BLaER1 treated with 17β-estradiol and CSF1 and Interleukin-3, amounts not matched to agents 10 nM and 100 nM (cell line): ENCODE results near the gene BCAS3.

ENCODE experiments used
- H3K27ac ChIP-seq, 11 experiments: shearing (Covaris generic); formaldehyde crosslinking; 2 replicates each; pipeline ENCODE4 v1.8.1; 2022
- H3K27me3 ChIP-seq, 11 experiments: shearing (Covaris generic); formaldehyde crosslinking; 2 replicates each; pipeline ENCODE4 v1.8.1; 2022
- H3K36me3 ChIP-seq, 11 experiments: shearing (Covaris generic); formaldehyde crosslinking; 2 replicates each; pipeline ENCODE4 v1.8.1; 2022
- H3K4me1 ChIP-seq, 10 experiments: shearing (Covaris generic); formaldehyde crosslinking; 2 replicates each; pipeline ENCODE4 v1.8.1; 2022
- H3K4me2 ChIP-seq, 11 experiments: shearing (Covaris generic); formaldehyde crosslinking; 2 replicates each; pipeline ENCODE4 v1.8.1; 2022
- H3K4me3 ChIP-seq, 10 experiments: shearing (Covaris generic); formaldehyde crosslinking; 2 replicates each; pipeline ENCODE4 v1.8.1; 2022
- H3K9ac ChIP-seq, 11 experiments: shearing (Covaris generic); formaldehyde crosslinking; 2 replicates each; pipeline ENCODE4 v1.8.1; 2022
- H3K9me3 ChIP-seq, 11 experiments: shearing (Covaris generic); formaldehyde crosslinking; replicated peaks in 1 of 11; 2 replicates each; pipeline ENCODE4 v1.8.1; 2022
- H4K20me1 ChIP-seq, 11 experiments: shearing (Covaris generic); formaldehyde crosslinking; 2 replicates each; pipeline ENCODE4 v1.8.1; 2022
- Cebpa-rat ChIP-seq, 11 experiments: shearing (Covaris generic); IDR thresholded peaks; 2 replicates each; pipeline ENCODE4 v1.8.1; 2022

BCAS3 gene

DNA sequence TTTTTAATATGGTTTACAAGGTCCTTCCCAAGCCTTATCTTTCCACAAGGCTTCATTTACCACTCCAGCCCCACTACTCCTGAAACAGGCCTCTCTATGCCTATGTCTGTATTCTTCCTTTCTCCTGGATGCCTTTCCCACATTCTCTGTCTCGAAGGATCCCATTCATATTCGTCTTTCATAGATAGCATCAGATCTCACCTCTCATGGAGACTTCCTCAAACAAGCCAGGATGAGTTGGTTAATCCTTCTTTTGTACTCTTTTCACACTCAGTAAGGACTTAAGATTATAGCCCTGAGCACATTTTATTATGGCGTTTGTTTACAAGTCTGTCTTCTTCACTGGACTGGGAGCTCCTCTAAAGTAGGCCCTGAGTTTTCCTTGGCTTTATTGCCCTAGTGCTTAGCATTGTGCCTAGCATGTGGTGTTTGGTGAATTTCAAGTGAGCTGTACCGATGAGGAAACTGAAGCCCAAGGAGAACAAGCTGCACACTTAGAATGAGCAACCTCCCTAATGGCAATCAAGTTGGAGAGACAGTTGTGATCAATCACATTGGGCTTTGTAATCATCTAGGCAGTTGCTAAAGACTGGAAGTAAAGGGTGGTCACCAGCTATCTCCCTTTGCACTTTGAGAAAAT, 764.6 kb downstream of the BCAS3 start:
- H3K36me3 ChIP-seq, result no peaks in the 10 kb centered on the region
- H3K27me3 ChIP-seq, result no peaks in the 10 kb centered on the region
- H3K27ac ChIP-seq, result no peak overlapping the region
- peaks cover 8 to 26% (median 16%) of the 10 kb centered on the region in 11 experiments for H3K9me3 ChIP-seq
- TF ChIP-seq Cebpa-rat (IDR thresholded peaks at IDR 0.05), result no peak
- H3K4me3 ChIP-seq, result no peak overlapping the region
- H3K4me1 ChIP-seq, result no peaks in the 10 kb centered on the region
- no peaks in the 10 kb centered on the region for H4K20me1 ChIP-seq
- no peak overlapping the region for H3K9ac ChIP-seq
- H3K4me2 ChIP-seq, result no peak overlapping the region
